ENCODE measurements around the gene GBP5.

GRCh38 chr1:89274411-89274857 is 1.8 kb upstream of the GBP5 start:
- TF ChIP-seq CTCF (conservative IDR thresholded peaks at IDR 0.05; ENCODE audit: low read length) (no peak), EZH2phosphoT487 (IDR thresholded peaks at IDR 0.05; ENCODE audit: borderline replicate concordance, low read depth, low read length) (no peak)

All from OCI-LY7 (cell line).